DND-41 (cell line): Measurements from ENCODE around the gene GABRA6.

ENCODE experiments used
- EZH2 ChIP-seq: IDR thresholded peaks from 3 replicates; pipeline ENCODE4 v1.6.1; 2012; ENCODE audit warnings: borderline replicate concordance, low read depth, mild to moderate bottlenecking, moderate library complexity, low read length, inconsistent platforms; ENCODE audit not compliant: severe bottlenecking
- TF ChIP-seq, protein P1 (sequence below): IDR thresholded peaks from 2 replicates; pipeline ENCODE4 v1.5.1; 2012; ENCODE audit warnings: borderline replicate concordance, low read length, moderate library complexity, mild to moderate bottlenecking; ENCODE audit not compliant: poor library complexity, severe bottlenecking; ENCODE audit errors: extremely low read depth

DNA sequence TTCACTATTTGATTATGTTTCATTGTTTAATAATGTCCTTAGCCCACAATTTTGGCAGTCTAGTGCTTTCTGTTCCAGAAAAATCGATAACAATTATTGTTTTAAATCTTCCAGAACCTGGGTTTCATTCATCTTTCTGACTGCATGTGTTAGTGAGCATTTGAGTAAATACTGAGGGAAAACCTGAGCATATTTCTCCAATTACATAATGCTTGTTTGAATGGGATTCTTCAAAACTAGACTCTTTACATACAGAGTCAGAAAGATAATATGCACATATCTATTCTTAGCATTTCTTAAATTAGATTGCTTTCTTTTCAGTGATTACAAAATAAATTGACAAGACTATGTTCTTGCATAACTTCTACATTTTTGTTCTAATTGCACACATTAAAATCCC, 21.9 kb downstream of the GABRA6 start:
- no peak for TF ChIP-seq EZH2
- TF ChIP-seq, protein P1, sequence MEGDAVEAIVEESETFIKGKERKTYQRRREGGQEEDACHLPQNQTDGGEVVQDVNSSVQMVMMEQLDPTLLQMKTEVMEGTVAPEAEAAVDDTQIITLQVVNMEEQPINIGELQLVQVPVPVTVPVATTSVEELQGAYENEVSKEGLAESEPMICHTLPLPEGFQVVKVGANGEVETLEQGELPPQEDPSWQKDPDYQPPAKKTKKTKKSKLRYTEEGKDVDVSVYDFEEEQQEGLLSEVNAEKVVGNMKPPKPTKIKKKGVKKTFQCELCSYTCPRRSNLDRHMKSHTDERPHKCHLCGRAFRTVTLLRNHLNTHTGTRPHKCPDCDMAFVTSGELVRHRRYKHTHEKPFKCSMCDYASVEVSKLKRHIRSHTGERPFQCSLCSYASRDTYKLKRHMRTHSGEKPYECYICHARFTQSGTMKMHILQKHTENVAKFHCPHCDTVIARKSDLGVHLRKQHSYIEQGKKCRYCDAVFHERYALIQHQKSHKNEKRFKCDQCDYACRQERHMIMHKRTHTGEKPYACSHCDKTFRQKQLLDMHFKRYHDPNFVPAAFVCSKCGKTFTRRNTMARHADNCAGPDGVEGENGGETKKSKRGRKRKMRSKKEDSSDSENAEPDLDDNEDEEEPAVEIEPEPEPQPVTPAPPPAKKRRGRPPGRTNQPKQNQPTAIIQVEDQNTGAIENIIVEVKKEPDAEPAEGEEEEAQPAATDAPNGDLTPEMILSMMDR: no peak
